ENCODE measurements around the gene FHIT. TPM values are rescaled to one million over a fixed set of nuclear protein-coding genes. Genes with fewer than 3 reads are reported as not detected.

FHIT gene
- total and polyA plus RNA-seq, 8 donors, result 1.8 to 10.6 (median 7.1) TPM

DNA sequence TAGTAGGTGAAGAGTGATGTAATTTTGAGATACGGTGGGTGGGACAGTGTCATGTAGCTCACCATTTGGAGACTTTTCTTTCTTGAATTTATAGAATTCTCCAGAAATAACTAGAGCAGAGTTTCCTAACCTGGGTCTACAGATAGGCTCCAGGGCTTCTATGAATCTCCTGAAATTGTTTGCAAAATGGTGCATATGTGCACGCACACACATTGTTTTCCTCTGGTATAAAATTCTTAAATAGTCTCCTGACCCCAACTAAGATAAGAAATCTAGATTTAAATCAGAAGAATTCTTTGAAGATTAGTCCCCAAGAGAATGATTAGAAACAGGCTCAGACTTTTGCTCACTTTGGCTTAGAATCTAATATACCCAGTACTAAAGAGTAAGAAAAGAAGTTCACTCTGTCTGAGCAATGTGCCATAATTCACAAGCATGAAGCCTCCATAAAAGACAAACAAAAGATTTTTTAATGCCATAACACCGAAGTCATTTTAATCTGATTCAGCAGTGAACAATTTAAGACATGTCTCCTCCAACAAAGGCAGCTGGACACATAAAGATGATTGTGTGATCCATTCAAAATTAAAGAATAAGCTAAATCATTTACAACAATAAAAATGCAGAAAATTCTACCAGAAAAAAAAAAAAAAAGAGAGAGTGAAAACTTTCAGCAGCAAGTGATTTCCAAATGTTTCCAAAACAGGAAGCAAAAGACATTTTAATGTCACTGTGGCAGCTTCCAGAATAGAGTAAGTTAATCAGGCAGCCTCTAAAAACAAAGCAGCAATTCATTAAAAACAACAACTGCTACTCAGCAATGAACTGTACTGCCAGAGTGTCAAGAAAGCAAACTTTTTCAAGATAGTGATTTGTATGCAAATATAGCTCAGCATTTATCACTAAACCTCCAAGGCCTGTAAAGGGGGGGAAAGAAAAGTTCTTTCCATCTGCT lies 1225.9 kb downstream of the FHIT start:
- intact Hi-C loops (cut with DNase I; ENCODE audit: low total_unique reads), result no loop called here
- H3K4me1 ChIP-seq, result peaks cover 0 to 7% (median 0%) of the 10 kb centered on the region in 4 donors
- H3K4me3 ChIP-seq, result no peak overlapping the region
- no peaks in the 10 kb centered on the region for H3K36me3 ChIP-seq
- no peaks in the 10 kb centered on the region for H3K27me3 ChIP-seq
- WGBS, 5 donors, result 66 to 76% (median 72%) methylated on average over 3 of the region's 3 CpGs
- no peaks in the 10 kb centered on the region for H3K9me3 ChIP-seq
- no peak overlapping the region for H3K27ac ChIP-seq
- DNase-seq, result no peak
- TF ChIP-seq POLR2AphosphoS5 (IDR thresholded peaks at IDR 0.05) (no peak), POLR2A (IDR thresholded peaks at IDR 0.05) (no peak), EP300 (IDR thresholded peaks at IDR 0.05) (no peak)
- TF ChIP-seq, protein P1, sequence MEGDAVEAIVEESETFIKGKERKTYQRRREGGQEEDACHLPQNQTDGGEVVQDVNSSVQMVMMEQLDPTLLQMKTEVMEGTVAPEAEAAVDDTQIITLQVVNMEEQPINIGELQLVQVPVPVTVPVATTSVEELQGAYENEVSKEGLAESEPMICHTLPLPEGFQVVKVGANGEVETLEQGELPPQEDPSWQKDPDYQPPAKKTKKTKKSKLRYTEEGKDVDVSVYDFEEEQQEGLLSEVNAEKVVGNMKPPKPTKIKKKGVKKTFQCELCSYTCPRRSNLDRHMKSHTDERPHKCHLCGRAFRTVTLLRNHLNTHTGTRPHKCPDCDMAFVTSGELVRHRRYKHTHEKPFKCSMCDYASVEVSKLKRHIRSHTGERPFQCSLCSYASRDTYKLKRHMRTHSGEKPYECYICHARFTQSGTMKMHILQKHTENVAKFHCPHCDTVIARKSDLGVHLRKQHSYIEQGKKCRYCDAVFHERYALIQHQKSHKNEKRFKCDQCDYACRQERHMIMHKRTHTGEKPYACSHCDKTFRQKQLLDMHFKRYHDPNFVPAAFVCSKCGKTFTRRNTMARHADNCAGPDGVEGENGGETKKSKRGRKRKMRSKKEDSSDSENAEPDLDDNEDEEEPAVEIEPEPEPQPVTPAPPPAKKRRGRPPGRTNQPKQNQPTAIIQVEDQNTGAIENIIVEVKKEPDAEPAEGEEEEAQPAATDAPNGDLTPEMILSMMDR (IDR thresholded peaks at IDR 0.05), result no peak

DNA sequence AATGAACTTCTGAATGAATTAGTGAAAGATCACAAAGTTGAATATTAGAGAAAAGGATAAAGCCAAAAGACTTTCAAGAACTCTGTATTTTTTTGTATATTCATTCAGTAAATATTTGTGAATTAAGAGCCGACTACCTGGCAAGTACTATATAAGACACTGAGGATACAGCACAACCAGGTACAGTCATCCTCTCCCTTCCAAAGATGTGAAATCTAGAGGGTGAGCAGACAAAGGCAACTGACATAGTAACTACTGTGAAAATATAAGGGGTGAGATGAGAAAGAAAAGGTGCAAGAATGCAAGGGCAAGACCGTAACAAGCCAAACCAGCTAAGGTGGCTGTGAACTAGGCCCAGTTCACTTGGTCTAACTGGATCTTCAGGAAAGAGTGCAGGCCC lies 1226.9 kb downstream of the FHIT start:
- no peak overlapping the region for H3K4me3 ChIP-seq
- no peak for DNase-seq
- no peak for TF ChIP-seq POLR2AphosphoS5 (IDR thresholded peaks at IDR 0.05)
- TF ChIP-seq POLR2A (IDR thresholded peaks at IDR 0.05), result no peak
- TF ChIP-seq, protein P1 (IDR thresholded peaks at IDR 0.05), result no peak
- TF ChIP-seq EP300 (IDR thresholded peaks at IDR 0.05), result no peak
- H3K27ac ChIP-seq, result no peak overlapping the region
- no peaks in the 10 kb centered on the region for H3K36me3 ChIP-seq
- no peaks in the 10 kb centered on the region for H3K27me3 ChIP-seq
- H3K4me1 ChIP-seq, result peaks cover 0 to 7% (median 0%) of the 10 kb centered on the region in 4 donors
- H3K9me3 ChIP-seq, result no peaks in the 10 kb centered on the region
- WGBS, 5 donors, result 84 to 97% (median 94%) methylated on average over 2 of the region's 2 CpGs
- intact Hi-C loops (cut with DNase I; ENCODE audit: low total_unique reads), result no loop called here

DNA sequence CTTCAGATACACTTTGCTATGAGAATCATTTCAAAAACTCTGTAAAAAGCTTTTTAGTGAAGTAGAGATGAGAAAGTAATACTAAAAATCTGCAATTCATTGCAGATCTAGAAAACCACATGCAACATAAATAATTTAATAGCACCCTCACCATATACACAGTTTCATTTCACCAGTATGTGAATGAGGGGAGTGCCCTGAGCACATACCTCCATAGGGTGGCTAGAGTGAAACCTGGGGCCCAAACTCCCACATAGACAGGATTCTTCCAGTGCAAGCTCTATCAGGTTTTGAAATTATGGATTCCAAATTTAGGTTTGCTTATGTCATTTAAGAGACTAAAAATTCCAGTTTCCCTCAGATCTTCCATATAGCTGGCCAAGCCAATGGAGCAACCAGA lies 1228.1 kb downstream of the FHIT start:
- no peaks in the 10 kb centered on the region for H3K9me3 ChIP-seq
- intact Hi-C loops (cut with DNase I; ENCODE audit: low total_unique reads), result no loop called here
- peaks cover 0 to 7% (median 0%) of the 10 kb centered on the region in 4 donors for H3K4me1 ChIP-seq
- no peaks in the 10 kb centered on the region for H3K27me3 ChIP-seq
- TF ChIP-seq POLR2A (IDR thresholded peaks at IDR 0.05) (no peak), POLR2AphosphoS5 (IDR thresholded peaks at IDR 0.05) (no peak), EP300 (IDR thresholded peaks at IDR 0.05) (no peak)
- H3K4me3 ChIP-seq, result no peak overlapping the region
- H3K27ac ChIP-seq, result no peak overlapping the region
- no peaks in the 10 kb centered on the region for H3K36me3 ChIP-seq
- DNase-seq, result no peak

DNA sequence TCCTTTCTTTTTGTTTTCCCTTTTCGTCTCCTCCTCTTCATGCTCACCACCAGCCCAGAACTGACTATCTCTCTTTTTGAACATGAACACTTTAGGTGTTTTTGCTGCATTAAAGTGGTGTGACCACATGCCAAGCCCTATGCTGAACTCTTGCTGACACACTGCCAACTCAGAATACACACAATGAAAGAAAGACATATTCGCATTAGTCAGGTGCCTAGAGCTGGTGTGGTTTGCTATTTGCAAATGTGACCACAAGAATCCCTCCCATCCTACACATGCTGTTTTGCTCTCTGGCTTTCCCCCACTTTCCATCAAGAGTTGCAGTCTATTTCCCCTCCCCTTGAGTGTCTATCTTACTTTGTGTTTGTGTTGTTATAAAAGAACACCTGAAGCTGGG lies 1233.6 kb downstream of the FHIT start:
- H3K27ac ChIP-seq, result no peak overlapping the region
- no peaks in the 10 kb centered on the region for H3K4me1 ChIP-seq
- intact Hi-C loops (cut with DNase I; ENCODE audit: low total_unique reads), result no loop called here
- 43 to 65% (median 49%) methylated on average over 2 of the region's 2 CpGs for WGBS, 5 donors
- DNase-seq, result peak in 1 of 2 donors; percentile 53
- no peaks in the 10 kb centered on the region for H3K27me3 ChIP-seq
- no peaks in the 10 kb centered on the region for H3K36me3 ChIP-seq
- no peaks in the 10 kb centered on the region for H3K9me3 ChIP-seq
- no peak overlapping the region for H3K4me3 ChIP-seq
- TF ChIP-seq POLR2A (IDR thresholded peaks at IDR 0.05) (no peak), POLR2AphosphoS5 (IDR thresholded peaks at IDR 0.05) (no peak), EP300 (IDR thresholded peaks at IDR 0.05) (no peak)
- TF ChIP-seq, protein P1 (IDR thresholded peaks at IDR 0.05), result no peak
